Breast epithelium (tissue), 3 donors: ENCODE data around the gene TLCD3A.

Experiments
- CTCF ChIP-seq, 3 donors: fragments of 450-650 bp; IDR thresholded peaks; one replicate each; pipeline ENCODE4 v1.5.1; 2016 to 2017; ENCODE audit warnings: antibody characterized with exemption in 3 of 3, mild to moderate bottlenecking in 3 of 3, moderate library complexity in 3 of 3
- POLR2A ChIP-seq: fragments of 450-650 bp; IDR thresholded peaks from one replicate; pipeline ENCODE4 v1.6.1; 2016; ENCODE audit warnings: antibody characterized with exemption, mild to moderate bottlenecking, moderate library complexity

- TF ChIP-seq CTCF (IDR thresholded peaks at IDR 0.05): no peak
- TF ChIP-seq POLR2A: no peak
These were observed 33.1 kb upstream of the TLCD3A start for GRCh38 chr17:699345-699744.
